H1 (cell line): ENCODE data around the gene DRC7. TPM values are rescaled to one million over a fixed set of nuclear protein-coding genes. Genes with fewer than 3 reads are reported as not detected.

Experiments
- CTCF ChIA-PET: fragments of 300-600 bp; sonication (Branson Sonifier 250); formaldehyde crosslinking; loops from one replicate; lab custom pipeline; 2021; ENCODE audit not compliant: partially characterized antibody; lab: Charles Lee
- POLR2A ChIA-PET: fragments of 300-600 bp; sonication (Branson Sonifier 250); formaldehyde crosslinking; loops from one replicate; lab custom pipeline; 2021; ENCODE audit warnings: inconsistent platforms; ENCODE audit not compliant: partially characterized antibody; lab: Charles Lee
- DNase-seq, 2 experiments: peaks; one replicate each; pipeline versions ENCODE4 v3.0.0 to v3.0.0-alpha.2; 2010 to 2022; ENCODE audit warnings: low spot score in 2 of 2, low read depth in 1 of 2, mixed read lengths in 1 of 2
- FAIRE-seq: peaks from 2 replicates; lab custom pipeline; 2011; peaks lifted over from hg19 to GRCh38; lab: Jason Lieb, UNC
- H2AFZ ChIP-seq: 2 replicates; pipeline ENCODE4 v1.8.1; 2012; ENCODE audit warnings: low read length, inconsistent platforms
- H2AK5ac ChIP-seq: 2 replicates; pipeline ENCODE4 v1.6.1; 2013; ENCODE audit warnings: low read depth, low read length
- H2BK120ac ChIP-seq: replicated peaks from 2 replicates; pipeline ENCODE3; 2013; ENCODE audit warnings: low read depth, low read length, inconsistent platforms
- H2BK12ac ChIP-seq: 2 replicates; pipeline ENCODE4 v1.6.1; 2013; ENCODE audit warnings: low read depth, low read length
- H2BK15ac ChIP-seq: 2 replicates; pipeline ENCODE4 v1.6.1; 2013; ENCODE audit warnings: low read length
- H2BK20ac ChIP-seq: 2 replicates; pipeline ENCODE4 v1.6.1; 2013; ENCODE audit warnings: low read length
- H2BK5ac ChIP-seq: 2 replicates; pipeline ENCODE4 v1.6.1; 2013; ENCODE audit warnings: low read depth, low read length
- H3K14ac ChIP-seq: 2 replicates; pipeline ENCODE4 v1.6.1; 2013; ENCODE audit warnings: inconsistent platforms; ENCODE audit not compliant: insufficient read length
- H3K18ac ChIP-seq: 2 replicates; pipeline ENCODE4 v1.6.1; 2013; ENCODE audit warnings: low read length; ENCODE audit errors: extremely low read depth
- H3K23ac ChIP-seq: 2 replicates; pipeline ENCODE4 v1.6.1; 2013; ENCODE audit warnings: inconsistent platforms; ENCODE audit not compliant: insufficient read length
- H3K23me2 ChIP-seq: 2 replicates; pipeline ENCODE4 v1.6.1; 2013; ENCODE audit warnings: low read depth, low read length
- H3K27ac ChIP-seq: 2 replicates; pipeline ENCODE4 v1.6.1; 2011; ENCODE audit warnings: low read depth, low read length, inconsistent platforms
- H3K27me3 ChIP-seq, 4 experiments: replicated peaks in 1 of 4; 1 replicate in 1 of 4; 2 replicates in 3 of 4; pipeline versions ENCODE4 v1.6.1 to v1.8.1; 2011 to 2013; ENCODE audit warnings: low read length in 3 of 4, mild to moderate bottlenecking in 3 of 4, inconsistent platforms in 2 of 4, mixed read lengths in 2 of 4, moderate library complexity in 1 of 4; ENCODE audit not compliant: control insufficient read depth in 3 of 4, insufficient read depth in 3 of 4; ENCODE audit errors: extremely low read depth in 1 of 4
- H3K36me3 ChIP-seq, 4 experiments: 2 replicates each; pipeline versions ENCODE4 v1.6.1 to v1.8.1; 2011 to 2013; ENCODE audit warnings: mild to moderate bottlenecking in 4 of 4, low read length in 3 of 4, moderate library complexity in 2 of 4, control low read depth in 1 of 4, inconsistent platforms in 1 of 4; ENCODE audit not compliant: insufficient read depth in 4 of 4, control insufficient read depth in 2 of 4
- H3K4ac ChIP-seq: replicated peaks from 2 replicates; pipeline ENCODE3; 2013; ENCODE audit warnings: low read length, low read depth, mixed read lengths, inconsistent platforms; ENCODE audit not compliant: insufficient read length
- H3K4me1 ChIP-seq, 4 experiments: replicated peaks in 1 of 4; 1 replicate in 1 of 4; 2 replicates in 3 of 4; pipeline versions ENCODE4 v1.6.1 to v1.8.1; 2011 to 2013; ENCODE audit warnings: low read length in 3 of 4, inconsistent platforms in 2 of 4, mixed read lengths in 1 of 4; ENCODE audit not compliant: insufficient read depth in 4 of 4, control insufficient read depth in 3 of 4
- H3K4me2 ChIP-seq, 2 experiments: 2 replicates each; pipeline versions ENCODE4 v1.6.1 to v1.8.1; 2011 to 2013; ENCODE audit warnings: low read depth in 2 of 2, low read length in 2 of 2, control low read depth in 1 of 2, inconsistent platforms in 1 of 2, mild to moderate bottlenecking in 1 of 2; ENCODE audit not compliant: insufficient read depth in 1 of 2
- H3K4me3 ChIP-seq, 4 experiments: fragments of 200-600, 300-600 bp in 1 of 4; sonication (generic), shearing (Covaris generic), sonication (Bioruptor Twin) in 1 of 4; 2 replicates each; pipeline versions ENCODE4 v1.5.1 to v1.8.1; 2011 to 2016; ENCODE audit warnings: low read length in 4 of 4, low read depth in 3 of 4, control low read depth in 2 of 4, inconsistent platforms in 2 of 4, mild to moderate bottlenecking in 2 of 4, mixed read lengths in 1 of 4, moderate library complexity in 1 of 4; ENCODE audit not compliant: insufficient read depth in 2 of 4; ENCODE audit errors: extremely low read depth in 1 of 4
- H3K56ac ChIP-seq: replicated peaks from 2 replicates; pipeline ENCODE3; 2013; ENCODE audit warnings: low read depth, mild to moderate bottlenecking, mixed read lengths, low read length, inconsistent platforms; ENCODE audit not compliant: insufficient read length
- H3K79me1 ChIP-seq: 2 replicates; pipeline ENCODE4 v1.6.1; 2013; ENCODE audit warnings: low read depth, low read length, control low read depth
- H3K79me2 ChIP-seq, 2 experiments: 2 replicates each; pipeline versions ENCODE4 v1.6.1 to v1.8.1; 2012 to 2013; ENCODE audit warnings: low read length in 2 of 2, mild to moderate bottlenecking in 2 of 2, inconsistent platforms in 1 of 2; ENCODE audit not compliant: insufficient read depth in 2 of 2, control insufficient read depth in 1 of 2
- H3K9ac ChIP-seq, 4 experiments: replicated peaks in 1 of 4; 1 replicate in 1 of 4; 2 replicates in 3 of 4; pipeline versions ENCODE4 v1.6.1 to v1.8.1; 2011 to 2013; ENCODE audit warnings: low read depth in 3 of 4, low read length in 3 of 4, control low read depth in 2 of 4, mild to moderate bottlenecking in 2 of 4, moderate library complexity in 2 of 4, inconsistent platforms in 1 of 4; ENCODE audit errors: extremely low read depth in 1 of 4
- H3K9me3 ChIP-seq, 2 experiments: 2 replicates each; pipeline versions ENCODE4 v1.6.1 to v1.8.1; 2012 to 2013; ENCODE audit warnings: mild to moderate bottlenecking in 2 of 2, moderate library complexity in 2 of 2, control low read depth in 1 of 2, inconsistent platforms in 1 of 2, low read depth in 1 of 2, low read length in 1 of 2, mixed read lengths in 1 of 2; ENCODE audit not compliant: insufficient read depth in 2 of 2
- H4K20me1 ChIP-seq, 2 experiments: replicated peaks in 1 of 2; 2 replicates each; pipeline versions ENCODE3 to v1.8.1; 2011 to 2013; ENCODE audit warnings: inconsistent platforms in 2 of 2, low read length in 2 of 2, mild to moderate bottlenecking in 1 of 2; ENCODE audit not compliant: insufficient read depth in 2 of 2, control insufficient read depth in 1 of 2
- H4K5ac ChIP-seq: 2 replicates; pipeline ENCODE4 v1.6.1; 2013; ENCODE audit warnings: low read length, low read depth, mixed read lengths, inconsistent platforms; ENCODE audit not compliant: insufficient read length
- H4K8ac ChIP-seq: 2 replicates; pipeline ENCODE4 v1.8.0; 2013; ENCODE audit warnings: mild to moderate bottlenecking, moderate library complexity, low read length, inconsistent platforms; ENCODE audit not compliant: insufficient read depth; ENCODE audit errors: extremely low read depth
- H4K91ac ChIP-seq: replicated peaks from 2 replicates; pipeline ENCODE3; 2013; ENCODE audit warnings: low read length, mixed read lengths, inconsistent platforms; ENCODE audit not compliant: insufficient read length
- BRCA1 ChIP-seq: IDR thresholded peaks from 2 replicates; pipeline ENCODE4 v1.6.1; 2012; ENCODE audit warnings: low read depth, low read length, improper control_type of control experiment
- EGR1 ChIP-seq: IDR thresholded peaks from 2 replicates; pipeline ENCODE4 v1.6.1; 2011; ENCODE audit warnings: low read depth, low read length, borderline replicate concordance
- HDAC6 ChIP-seq: IDR thresholded peaks from one replicate; pipeline ENCODE4 v1.7.1; 2012; ENCODE audit warnings: low read depth, mild to moderate bottlenecking, inconsistent platforms, low read length, moderate library complexity
- JUN ChIP-seq: IDR thresholded peaks from 2 replicates; pipeline ENCODE4 v1.6.1; 2011; ENCODE audit warnings: low read depth, mild to moderate bottlenecking, improper control_type of control experiment, low read length
- KDM1A ChIP-seq: fragments of 200-600, 300-600 bp; sonication (generic); IDR thresholded peaks from 2 replicates; pipeline ENCODE4 v1.7.1; 2016; ENCODE audit warnings: mild to moderate bottlenecking, low read length, borderline replicate concordance
- MAFK ChIP-seq: IDR thresholded peaks from 2 replicates; pipeline ENCODE4 v1.6.1; 2012; ENCODE audit warnings: low read depth, mild to moderate bottlenecking, improper control_type of control experiment, low read length
- NRF1 ChIP-seq: IDR thresholded peaks from 2 replicates; pipeline ENCODE4 v1.6.1; 2011; ENCODE audit warnings: mild to moderate bottlenecking, low read depth, low read length, improper control_type of control experiment
- POLR2A ChIP-seq, 2 experiments: IDR thresholded peaks; 1 replicate in 1 of 2; 2 replicates in 1 of 2; pipeline ENCODE4 v1.6.1; 2011; ENCODE audit warnings: low read depth in 2 of 2, low read length in 2 of 2, mild to moderate bottlenecking in 2 of 2; ENCODE audit errors: control extremely low read depth in 1 of 2
- RAD21 ChIP-seq, 2 experiments: IDR thresholded peaks in 1 of 2; conservative IDR thresholded peaks in 1 of 2; 2 replicates each; pipeline ENCODE4 v1.6.1; 2011; ENCODE audit warnings: low read depth in 2 of 2, low read length in 2 of 2, improper control_type of control experiment in 1 of 2, inconsistent platforms in 1 of 2, mild to moderate bottlenecking in 1 of 2, moderate library complexity in 1 of 2
- SAP30 ChIP-seq: fragments of 300-600 bp; sonication (generic); IDR thresholded peaks from 2 replicates; pipeline ENCODE4 v1.7.1; 2012; ENCODE audit warnings: low read length, moderate library complexity, mild to moderate bottlenecking, inconsistent platforms; ENCODE audit not compliant: insufficient read depth, insufficient replicate concordance
- SP4 ChIP-seq: IDR thresholded peaks from 2 replicates; pipeline ENCODE4 v1.6.1; 2012; ENCODE audit warnings: low read length, inconsistent platforms
- SRF ChIP-seq: IDR thresholded peaks from 2 replicates; pipeline ENCODE4 v1.6.1; 2011; ENCODE audit warnings: mild to moderate bottlenecking, low read depth, low read length, moderate library complexity
- TEAD4 ChIP-seq: IDR thresholded peaks from 2 replicates; pipeline ENCODE4 v1.6.1; 2012; ENCODE audit warnings: low read depth, low read length, inconsistent platforms, mixed read lengths
- ZNF274 ChIP-seq: IDR thresholded peaks from 2 replicates; pipeline ENCODE4 v1.7.0; 2012; ENCODE audit warnings: low read length, borderline replicate concordance; ENCODE audit errors: extremely low read depth
- WGBS, 2 experiments: shearing (Covaris generic) in 1 of 2; methylation state at CpG; one replicate each; pipeline versions ENCODE4 v1.1.6 to v1.1.7; 2013 to 2015; ENCODE audit warnings: low lambda C conversion rate in 2 of 2, mixed read lengths in 2 of 2, inconsistent platforms in 1 of 2, low coverage in 1 of 2, missing lambda C conversion rate in 1 of 2; ENCODE audit not compliant: insufficient replicate concordance in 2 of 2, insufficient coverage in 1 of 2, insufficient read length in 1 of 2; ENCODE audit errors: extremely low coverage in 1 of 2, missing lambda C conversion rate in 1 of 2; 5-methylcytosine and 5-hydroxymethylcytosine counted together
- polyA plus RNA-seq, 7 experiments: library from polyadenylated mRNA; depleted of rRNA in 3 of 7; stranded (reverse) in 5 of 7; unstranded in 2 of 7; fragments of >200 nt in 5 of 7; fragments of 200-250 nt in 2 of 7; gene quantifications; 1 replicate in 5 of 7; 2 replicates in 1 of 7; 4 replicates in 1 of 7; pipeline versions ENCODE4 v1.2.1 to v1.2.3, GENCODE V29; 2011 to 2013; ENCODE audit warnings: missing spikeins in 2 of 7, mixed read lengths in 2 of 7
- total RNA-seq: library from RNA; stranded (reverse); fragmentation: NEBNext Ultra II Directional; extraction: Animal tissue kit (Norgen Biotek cat#: 25700); gene quantifications from 2 replicates; pipeline ENCODE4 v1.2.1, GENCODE V29; 2021

DRC7 gene
- total and polyA plus RNA-seq, 2 of the 8 experiments (the other 6 are each of a cell fraction or from before 2014, with no cell fraction given), result 0.14 TPM; not detected in 1

GRCh38 chr16:57666353-57667047 is 28.1 kb upstream of the DRC7 start:
- Histone ChIP-seq H2AFZ (no peak overlapping the region), H3K4me1 (peaks cover 0 to 4% (median 0%) of the 10 kb centered on the region in 4 experiments; a peak in 3 of 7 replicates), H3K36me3 (no peaks in the 10 kb centered on the region), H3K9me3 (no peaks in the 10 kb centered on the region), H3K79me1 (no peaks in the 10 kb centered on the region), H2BK120ac (no peak overlapping the region), H2BK12ac (no peak overlapping the region), H3K56ac (no peak overlapping the region), H4K8ac (no peak overlapping the region), H4K5ac (no peak overlapping the region), H3K4ac (no peak overlapping the region), H4K91ac (no peak overlapping the region), H2BK20ac (no peak overlapping the region), H2BK15ac (no peak overlapping the region), H3K4me3 (no peak overlapping the region), H3K9ac (no peak overlapping the region), H3K79me2 (no peaks in the 10 kb centered on the region), H2AK5ac (no peak overlapping the region), H2BK5ac (no peak overlapping the region), H3K4me2 (no peak overlapping the region), H4K20me1 (no peaks in the 10 kb centered on the region), H3K18ac (no peak overlapping the region), H3K23me2 (no peaks in the 10 kb centered on the region), H3K27ac (no peak overlapping the region), H3K14ac (no peak overlapping the region), H3K27me3 (no peaks in the 10 kb centered on the region), H3K23ac (no peak overlapping the region)
- ChIA-PET POLR2A (interaction anchor here (1.1 kb wide), 1 partner anchor 335 kb away, joined by 3 read pairs; the partner anchor contains the start of gene USB1), CTCF (interaction anchor here (0.6 to 4.2 kb wide), 10 partner anchors 11 to 269 kb away, joined by 3 to 47 read pairs (median 7); no protein-coding TSS in a partner anchor)
- FAIRE-seq (no peak), DNase-seq (no peak)
- WGBS, 2 experiments, result 89% methylated on average over 11 of the region's 11 CpGs; no CpG with 5 or more reads in 1 of the 2 experiments
- TF ChIP-seq SAP30 (no peak), TEAD4 (no peak), JUN (no peak), KDM1A (no peak), SP4 (no peak), MAFK (no peak), POLR2A (IDR thresholded peaks at IDR 0.05; ENCODE audit: control extremely low read depth in 1 of 2, low read depth in 2 of 2, low read length in 2 of 2) (no peak), EGR1 (no peak), SRF (no peak), HDAC6 (no peak), ZNF274 (no peak), RAD21 (IDR thresholded peaks at IDR 0.05 in 1 of 2, conservative IDR thresholded peaks at IDR 0.05 in 1 of 2; ENCODE audit: low read depth in 2 of 2, low read length in 2 of 2) (no peak), BRCA1 (no peak), NRF1 (no peak)
